Kasumi-1 (cell line): Measurements from ENCODE around the gene DLX2.

Experiments
- DNase-seq, 2 experiments: peaks; one replicate each; lab custom pipeline; 2025; lab: John Stamatoyannopoulos, UW

The DLX2 gene

GRCh38 chr2:172053486-172053885 lies 49.2 kb downstream of the DLX2 start:
- no peak for DNase-seq

GRCh38 chr2:172052000-172052983 lies 50.4 kb downstream of the DLX2 start:
- DNase-seq, result no peak

GRCh38 chr2:172050479-172051125 lies 52.1 kb downstream of the DLX2 start:
- DNase-seq, result no peak

GRCh38 chr2:172049567-172050120 lies 53.1 kb downstream of the DLX2 start:
- DNase-seq, result no peak
